T-helper 17 cell (primary cell): ENCODE measurements around the gene ZNF691. TPM values are rescaled to one million over a fixed set of nuclear protein-coding genes. Genes with fewer than 3 reads are reported as not detected.
"Not testable (repeated sequence)": the region's sequence is repeated elsewhere in the genome, so short reads cannot be mapped to it uniquely, and the experiment has no call there.

Experiments
- ATAC-seq: fragments of 150-1000 bp; cut with Tn5 transposase; 2 replicates; pipeline ENCODE4 v1.10.0; 2021; ENCODE audit warnings: mild to moderate bottlenecking, moderate library complexity
- DNase-seq, 3 donors: peaks; one replicate each; pipeline versions ENCODE4 v3.0.0 to v3.0.0-alpha.2; 2020 to 2021
- H3K9me3 ChIP-seq: one replicate; pipeline ENCODE4 v1.7.0; 2013; ENCODE audit warnings: low read length, mild to moderate bottlenecking; ENCODE audit not compliant: control insufficient read depth, poor library complexity, severe bottlenecking
- H3K27ac Mint-ChIP-seq: one replicate; pipeline ENCODE4 v1.8.0; 2022; ENCODE audit warnings: mild to moderate bottlenecking, moderate library complexity, mixed read lengths
- H3K27me3 Mint-ChIP-seq: one replicate; pipeline ENCODE4 v1.8.0; 2022; ENCODE audit warnings: mixed read lengths
- H3K36me3 Mint-ChIP-seq: one replicate; pipeline ENCODE4 v1.8.0; 2022; ENCODE audit warnings: low read depth, mixed read lengths
- H3K4me1 Mint-ChIP-seq: one replicate; pipeline ENCODE4 v1.8.0; 2022; ENCODE audit warnings: mild to moderate bottlenecking, mixed read lengths
- H3K4me3 Mint-ChIP-seq: one replicate; pipeline ENCODE4 v1.8.0; 2022; ENCODE audit warnings: mild to moderate bottlenecking, moderate library complexity, mixed read lengths
- total RNA-seq, 4 donors: library from RNA in 2 of 4; stranded (reverse) in 2 of 4; gene quantifications; one replicate each; pipeline ENCODE4 v1.2.3 and lab custom pipeline; 2022 to 2026

ZNF691 gene
- total RNA-seq, 2 donors from 2014 or later = 2.6 to 2.8 TPM

- no peaks in the 10 kb centered on the region for H3K27me3 Mint-ChIP-seq
- peaks cover 12% of the 10 kb centered on the region for H3K36me3 Mint-ChIP-seq
- no peak overlapping the region for H3K4me3 Mint-ChIP-seq
- H3K9me3 ChIP-seq = no peaks in the 10 kb centered on the region
- no peak for DNase-seq
- no peak for ATAC-seq
- H3K27ac Mint-ChIP-seq = no peak overlapping the region
- peaks cover 12% of the 10 kb centered on the region for H3K4me1 Mint-ChIP-seq
Measured at GRCh38 chr1:42853116-42853884, 6.9 kb downstream of the ZNF691 start.

DNA sequence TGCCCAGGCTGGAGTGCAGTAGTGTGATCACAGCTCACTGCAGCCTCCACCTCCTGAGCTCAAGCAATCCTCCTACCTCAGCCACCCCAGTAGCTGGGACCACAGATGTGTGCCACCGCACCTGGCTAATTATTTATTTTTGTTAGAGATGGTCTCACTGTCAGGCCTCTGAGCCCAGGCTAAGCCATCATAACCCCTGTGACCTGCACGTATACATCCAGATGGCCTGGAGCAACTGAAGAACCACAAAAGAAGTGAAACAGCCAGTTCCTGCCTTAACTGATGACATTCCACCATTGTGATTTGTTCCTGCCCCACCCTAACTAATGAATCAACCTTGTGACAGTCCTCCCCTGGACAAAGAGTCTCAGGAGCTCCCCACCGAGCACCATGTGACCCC lies 10.1 kb downstream of the ZNF691 start:
- H3K27me3 Mint-ChIP-seq, H3K27ac Mint-ChIP-seq, H3K4me1 Mint-ChIP-seq, H3K4me3 Mint-ChIP-seq, ATAC-seq, DNase-seq, H3K36me3 Mint-ChIP-seq: not testable (repeated sequence)
- H3K9me3 ChIP-seq = peaks cover 13% of the 10 kb centered on the region

DNA sequence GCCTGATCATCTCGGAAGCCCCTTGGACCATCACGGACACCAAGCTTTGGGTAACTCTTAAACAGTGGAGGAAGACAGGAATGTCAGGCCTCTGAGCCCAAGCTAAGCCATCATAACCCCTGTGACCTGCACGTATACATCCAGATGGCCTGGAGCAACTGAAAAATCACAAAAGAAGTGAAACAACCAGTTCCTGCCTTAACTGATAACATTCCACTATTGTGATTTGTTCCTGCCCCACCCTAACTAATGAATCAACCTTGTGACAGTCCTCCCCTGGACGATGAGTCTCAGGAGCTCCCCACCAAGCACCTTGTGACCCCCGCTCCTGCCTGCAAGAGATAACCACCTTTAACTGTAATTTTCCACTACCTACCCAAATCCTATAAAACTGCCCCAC lies 13.0 kb downstream of the ZNF691 start:
- not testable (repeated sequence) for ATAC-seq, H3K27me3 Mint-ChIP-seq, H3K27ac Mint-ChIP-seq, DNase-seq, H3K4me3 Mint-ChIP-seq, H3K36me3 Mint-ChIP-seq, H3K4me1 Mint-ChIP-seq
- H3K9me3 ChIP-seq = peaks cover 13% of the 10 kb centered on the region

DNA sequence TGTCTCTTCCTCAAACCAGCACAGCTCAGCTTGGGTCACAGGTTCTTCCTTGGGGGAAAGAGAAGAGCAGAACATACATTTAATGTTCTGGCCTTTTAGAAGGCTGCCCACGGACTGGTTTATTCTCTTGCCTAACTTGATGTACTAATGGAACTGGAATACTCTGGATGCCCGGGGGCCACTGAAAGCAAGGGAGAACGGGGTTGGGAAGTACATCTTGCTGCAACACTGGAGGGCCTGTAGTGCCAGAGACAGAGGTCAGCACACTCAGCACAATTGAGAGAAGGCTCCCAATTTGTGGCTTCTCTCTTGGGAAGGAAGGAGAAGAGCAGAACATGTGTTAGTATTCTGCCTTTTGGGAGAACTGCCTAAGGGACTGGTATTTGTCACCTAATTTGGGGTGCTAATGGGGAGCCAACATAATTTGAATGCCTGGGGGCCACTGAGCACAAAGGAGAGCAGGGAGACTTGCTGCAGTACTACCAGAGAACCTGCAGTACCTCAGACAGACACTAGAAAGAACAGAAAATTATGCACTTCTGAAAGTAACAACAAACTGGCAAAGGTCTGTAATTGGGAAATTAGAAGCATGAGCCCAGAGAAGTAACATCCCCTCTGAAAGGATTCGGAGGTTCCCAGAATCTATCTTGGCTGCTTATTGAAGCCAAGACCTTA lies 14.1 kb downstream of the ZNF691 start:
- Mint-ChIP-seq H3K27me3 (peaks cover 2% of the 10 kb centered on the region), H3K4me3 (no peak overlapping the region), H3K4me1 (no peaks in the 10 kb centered on the region), H3K36me3 (peaks cover 6% of the 10 kb centered on the region), H3K27ac (no peak overlapping the region)
- H3K9me3 ChIP-seq = peaks cover 13% of the 10 kb centered on the region
- no peak for DNase-seq
- no peak for ATAC-seq

- no peaks in the 10 kb centered on the region for H3K4me1 Mint-ChIP-seq
- DNase-seq (no peak), ATAC-seq (no peak)
- no peak overlapping the region for H3K27ac Mint-ChIP-seq
- peaks cover 4% of the 10 kb centered on the region for H3K36me3 Mint-ChIP-seq
- no peak overlapping the region for H3K4me3 Mint-ChIP-seq
- peaks cover 13% of the 10 kb centered on the region for H3K9me3 ChIP-seq
- H3K27me3 Mint-ChIP-seq = peaks cover 7% of the 10 kb centered on the region
Measured at GRCh38 chr1:42861014-42861399, 14.6 kb downstream of the ZNF691 start.

- Mint-ChIP-seq H3K27me3 (peaks cover 14% of the 10 kb centered on the region), H3K4me1 (peaks cover 2% of the 10 kb centered on the region)
- ATAC-seq = no peak
Measured at GRCh38 chr1:42866549-42866948, 20.1 kb downstream of the ZNF691 start.

DNA sequence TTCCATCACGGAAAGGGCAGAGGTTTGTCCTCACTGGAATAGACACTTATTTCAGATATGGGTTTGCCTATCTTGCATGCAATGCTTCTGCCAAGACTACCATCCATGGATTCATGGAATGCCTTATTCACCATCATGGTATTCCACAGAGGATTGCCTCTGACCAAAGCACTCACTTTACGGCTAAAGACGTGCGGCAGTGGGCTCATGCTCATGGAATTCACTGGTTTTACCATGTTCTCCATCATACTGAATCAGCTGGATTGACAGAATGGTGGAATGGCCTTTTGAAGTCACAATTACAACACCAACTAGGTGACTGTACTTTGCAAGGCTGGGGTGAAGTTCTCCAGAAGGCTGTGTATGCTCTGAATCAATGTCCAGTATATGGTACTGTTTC lies 22.1 kb downstream of the ZNF691 start:
- not testable (repeated sequence) for DNase-seq, H3K36me3 Mint-ChIP-seq, H3K9me3 ChIP-seq, ATAC-seq, H3K27ac Mint-ChIP-seq, H3K4me1 Mint-ChIP-seq, H3K4me3 Mint-ChIP-seq
- H3K27me3 Mint-ChIP-seq = peaks cover 14% of the 10 kb centered on the region

More at GRCh38 chr1:42866549-42866948, 20.1 kb downstream of the ZNF691 start:
- no peak for DNase-seq
- no peaks in the 10 kb centered on the region for H3K9me3 ChIP-seq
- no peak overlapping the region for H3K27ac Mint-ChIP-seq
- no peaks in the 10 kb centered on the region for H3K36me3 Mint-ChIP-seq
- H3K4me3 Mint-ChIP-seq = no peak overlapping the region

DNA sequence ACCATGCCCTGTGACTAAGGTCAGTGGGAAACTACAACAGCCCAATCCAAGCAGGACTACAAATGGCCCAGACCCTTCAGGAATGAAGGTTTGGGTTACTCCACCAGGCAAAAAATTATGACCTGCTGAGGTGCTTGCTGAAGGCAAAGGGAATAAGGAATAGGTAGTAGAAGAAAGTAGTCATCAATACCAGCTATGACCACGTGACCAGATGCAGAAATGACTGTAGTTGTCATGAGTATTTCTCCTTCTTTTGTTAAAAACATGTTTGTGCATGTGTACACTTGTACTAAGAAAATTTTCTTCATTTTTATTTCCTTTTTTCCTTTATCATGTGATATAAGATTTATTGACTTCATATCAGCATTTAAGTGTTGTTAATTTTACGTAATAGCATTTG lies 22.8 kb downstream of the ZNF691 start:
- not testable (repeated sequence) for DNase-seq, H3K9me3 ChIP-seq, H3K4me3 Mint-ChIP-seq, H3K36me3 Mint-ChIP-seq, H3K4me1 Mint-ChIP-seq, H3K27ac Mint-ChIP-seq, ATAC-seq
- peaks cover 14% of the 10 kb centered on the region for H3K27me3 Mint-ChIP-seq

GRCh38 chr1:42869751-42870150 lies 23.3 kb downstream of the ZNF691 start:
- DNase-seq, H3K36me3 Mint-ChIP-seq, H3K27ac Mint-ChIP-seq, H3K4me3 Mint-ChIP-seq, ATAC-seq, H3K4me1 Mint-ChIP-seq, H3K9me3 ChIP-seq: not testable (repeated sequence)
- H3K27me3 Mint-ChIP-seq = peaks cover 14% of the 10 kb centered on the region

- H3K27ac Mint-ChIP-seq, ATAC-seq, H3K4me3 Mint-ChIP-seq: not testable (repeated sequence)
Measured at GRCh38 chr1:42873108-42873507, 26.7 kb downstream of the ZNF691 start.

DNA sequence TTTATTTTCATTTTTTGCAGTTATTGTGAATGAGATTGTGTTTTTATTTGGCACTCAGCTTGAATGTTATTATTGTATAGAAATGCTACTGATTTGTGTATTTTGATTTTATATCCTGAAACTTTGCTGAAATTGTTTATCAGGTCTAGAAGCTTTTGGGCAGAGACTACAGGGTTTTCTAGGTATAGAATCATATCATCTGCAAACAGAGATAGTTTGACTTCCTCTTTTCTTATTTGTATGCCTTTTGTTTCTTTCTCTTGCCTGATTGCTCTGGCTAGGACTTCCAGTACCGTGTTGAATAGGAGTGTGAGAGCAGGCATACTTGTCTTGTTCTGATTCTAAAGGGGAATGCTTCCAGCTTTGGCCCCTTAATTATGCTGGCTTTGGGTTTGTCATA lies 27.3 kb downstream of the ZNF691 start:
- H3K9me3 ChIP-seq = no peaks in the 10 kb centered on the region
- DNase-seq (no peak), ATAC-seq (no peak)
- Mint-ChIP-seq H3K27ac (no peak overlapping the region), H3K36me3 (no peaks in the 10 kb centered on the region), H3K27me3 (peaks cover 11% of the 10 kb centered on the region), H3K4me3 (no peak overlapping the region), H3K4me1 (peaks cover 2% of the 10 kb centered on the region)

More at GRCh38 chr1:42873108-42873507, 26.7 kb downstream of the ZNF691 start:
- not testable (repeated sequence) for DNase-seq, H3K36me3 Mint-ChIP-seq, H3K9me3 ChIP-seq, H3K4me1 Mint-ChIP-seq
- H3K27me3 Mint-ChIP-seq = peaks cover 11% of the 10 kb centered on the region

GRCh38 chr1:42876009-42876408 lies 29.6 kb downstream of the ZNF691 start:
- peaks cover 11% of the 10 kb centered on the region for H3K27me3 Mint-ChIP-seq
- ATAC-seq (no peak), DNase-seq (no peak)
- H3K4me1 Mint-ChIP-seq = peaks cover 2% of the 10 kb centered on the region
- H3K4me3 Mint-ChIP-seq = no peak overlapping the region
- no peaks in the 10 kb centered on the region for H3K36me3 Mint-ChIP-seq
- H3K9me3 ChIP-seq = no peaks in the 10 kb centered on the region
- H3K27ac Mint-ChIP-seq = no peak overlapping the region

- no peak for ATAC-seq
- no peak overlapping the region for H3K4me3 Mint-ChIP-seq
Measured at GRCh38 chr1:42877380-42877779, 31.0 kb downstream of the ZNF691 start.

GRCh38 chr1:42880384-42880783 lies 34.0 kb downstream of the ZNF691 start:
- no peak overlapping the region for H3K27ac Mint-ChIP-seq
- H3K9me3 ChIP-seq = no peaks in the 10 kb centered on the region
- H3K36me3 Mint-ChIP-seq = no peaks in the 10 kb centered on the region
- H3K4me1 Mint-ChIP-seq = no peaks in the 10 kb centered on the region
- DNase-seq = no peak
- H3K27me3 Mint-ChIP-seq = peaks cover 22% of the 10 kb centered on the region
- no peak for ATAC-seq
- H3K4me3 Mint-ChIP-seq = no peak overlapping the region

More at GRCh38 chr1:42877380-42877779, 31.0 kb downstream of the ZNF691 start:
- no peak overlapping the region for H3K27ac Mint-ChIP-seq
- no peak for DNase-seq
- no peaks in the 10 kb centered on the region for H3K36me3 Mint-ChIP-seq
- peaks cover 11% of the 10 kb centered on the region for H3K27me3 Mint-ChIP-seq
- no peaks in the 10 kb centered on the region for H3K9me3 ChIP-seq
- H3K4me1 Mint-ChIP-seq = no peaks in the 10 kb centered on the region
